ENCODE measurements around the gene PDIA5. TPM values are rescaled to one million over a fixed set of nuclear protein-coding genes. Genes with fewer than 3 reads are reported as not detected.
"Not testable (repeated sequence)": the region's sequence is repeated elsewhere in the genome, so short reads cannot be mapped to it uniquely, and the experiment has no call there.

Gene PDIA5
- total RNA-seq, 2 donors from 2014 or later: 9.0 to 15.5 TPM

GRCh38 chr3:123102249-123102648, 35.4 kb downstream of the PDIA5 start:
- DNase-seq (no peak), ATAC-seq (no peak)
- intact Hi-C loops (cut with DNase I): no loop called here

- DNase-seq (no peak), ATAC-seq (no peak)
- intact Hi-C loops (cut with DNase I): no loop called here
Observed at GRCh38 chr3:123102826-123103225, 36.0 kb downstream of the PDIA5 start.

- intact Hi-C loops (cut with DNase I): no loop called here
- peak; percentile 65 to 95 for ATAC-seq
- DNase-seq: no peak
Observed at GRCh38 chr3:123104550-123104949, 37.7 kb downstream of the PDIA5 start.

- intact Hi-C loops (cut with DNase I): no loop called here
- no peak for DNase-seq
- ATAC-seq: no peak
Observed at GRCh38 chr3:123105201-123106189, 38.7 kb downstream of the PDIA5 start.

- intact Hi-C loops (cut with DNase I): no loop called here
- DNase-seq: no peak
- ATAC-seq: no peak
Observed at GRCh38 chr3:123110282-123110975, 43.6 kb downstream of the PDIA5 start.

- DNase-seq: no peak
- no peak for ATAC-seq
- intact Hi-C loops (cut with DNase I): no loop called here
Observed at GRCh38 chr3:123110976-123111615, 44.3 kb downstream of the PDIA5 start.

- DNase-seq (no peak), ATAC-seq (no peak)
- intact Hi-C loops (cut with DNase I): no loop called here
Observed at GRCh38 chr3:123111640-123112039, 44.8 kb downstream of the PDIA5 start.

- no peak for DNase-seq
- ATAC-seq: no peak
- intact Hi-C loops (cut with DNase I): no loop called here
Observed at GRCh38 chr3:123112232-123112631, 45.4 kb downstream of the PDIA5 start.

GRCh38 chr3:123112656-123113055, 45.8 kb downstream of the PDIA5 start:
- DNase-seq; intact Hi-C loops (cut with DNase I); ATAC-seq: not testable (repeated sequence)

- peak; percentile 25 to 91 for ATAC-seq
- no peak for DNase-seq
- intact Hi-C loops (cut with DNase I): no loop called here
Observed at GRCh38 chr3:123113889-123114450, 47.1 kb downstream of the PDIA5 start.

GRCh38 chr3:123116116-123116515, 49.3 kb downstream of the PDIA5 start:
- DNase-seq: no peak
- intact Hi-C loops (cut with DNase I): no loop called here
- ATAC-seq: no peak

GRCh38 chr3:123119388-123119787, 52.6 kb downstream of the PDIA5 start:
- DNase-seq (no peak), ATAC-seq (no peak)
- intact Hi-C loops (cut with DNase I): no loop called here

GRCh38 chr3:123119802-123120201, 53.0 kb downstream of the PDIA5 start:
- no peak for DNase-seq
- peak in 1 of 2 donors; percentile 13 for ATAC-seq
- intact Hi-C loops (cut with DNase I): no loop called here

GRCh38 chr3:123120573-123120972, 53.7 kb downstream of the PDIA5 start:
- ATAC-seq: no peak

GRCh38 chr3:123122057-123122456, 55.2 kb downstream of the PDIA5 start:
- ATAC-seq: no peak
- intact Hi-C loops (cut with DNase I): no loop called here
- DNase-seq: no peak

More at GRCh38 chr3:123120573-123120972, 53.7 kb downstream of the PDIA5 start:
- intact Hi-C loops (cut with DNase I): no loop called here
- DNase-seq: no peak

- intact Hi-C loops (cut with DNase I): no loop called here
- no peak for DNase-seq
- no peak for ATAC-seq
Observed at GRCh38 chr3:123122525-123123315, 55.9 kb downstream of the PDIA5 start.

- intact Hi-C loops (cut with DNase I): no loop called here
- DNase-seq: no peak
- ATAC-seq: no peak
Observed at GRCh38 chr3:123123716-123124616, 57.1 kb downstream of the PDIA5 start.

- no peak for ATAC-seq
- intact Hi-C loops (cut with DNase I): no loop called here
- no peak for DNase-seq
Observed at GRCh38 chr3:123124971-123125370, 58.1 kb downstream of the PDIA5 start.

Measured in left cardiac atrium (tissue), 4 donors.